ENCODE measurements around the gene PPP6R2.

- TF ChIP-seq YY1 (IDR thresholded peaks at IDR 0.05; ENCODE audit: insufficient read depth, insufficient read length) (no peak), ZNF274 (IDR thresholded peaks at IDR 0.05; ENCODE audit: low read depth, low read length) (no peak)
Measured at GRCh38 chr22:50298937-50299784, 44.0 kb upstream of the PPP6R2 start.

Data from NT2/D1 (cell line).